Panc1 (cell line): ENCODE measurements around the gene DTX2.
"Not testable (repeated sequence)": the region's sequence is repeated elsewhere in the genome, so short reads cannot be mapped to it uniquely, and the experiment has no call there.

Experiments used
- POLR2AphosphoS5 ChIP-seq: IDR thresholded peaks from 2 replicates; pipeline ENCODE4 v1.6.1; 2012; ENCODE audit warnings: mild to moderate bottlenecking, low read depth, low read length, moderate library complexity
- SIN3A ChIP-seq: IDR thresholded peaks from 2 replicates; pipeline ENCODE4 v1.6.1; 2012; ENCODE audit warnings: low read depth, mild to moderate bottlenecking, low read length, moderate library complexity, borderline replicate concordance; ENCODE audit not compliant: insufficient read depth
- TCF7L2 ChIP-seq: IDR thresholded peaks from 2 replicates; pipeline ENCODE4 v1.6.1; 2011; ENCODE audit warnings: mild to moderate bottlenecking, low read depth, low read length, inconsistent platforms
- TF ChIP-seq, protein P1 (sequence below): fragments of 450-650 bp; IDR thresholded peaks from 2 replicates; pipeline ENCODE4 v1.5.1; 2017; ENCODE audit warnings: mild to moderate bottlenecking
- TF ChIP-seq, protein P2 (sequence below), 2 experiments: IDR thresholded peaks; 2 replicates each; pipeline ENCODE4 v1.6.1; 2011 to 2012; ENCODE audit warnings: low read depth in 2 of 2, control low read depth in 1 of 2, low read length in 1 of 2, mild to moderate bottlenecking in 1 of 2, moderate library complexity in 1 of 2; ENCODE audit not compliant: insufficient read depth in 1 of 2

DNA sequence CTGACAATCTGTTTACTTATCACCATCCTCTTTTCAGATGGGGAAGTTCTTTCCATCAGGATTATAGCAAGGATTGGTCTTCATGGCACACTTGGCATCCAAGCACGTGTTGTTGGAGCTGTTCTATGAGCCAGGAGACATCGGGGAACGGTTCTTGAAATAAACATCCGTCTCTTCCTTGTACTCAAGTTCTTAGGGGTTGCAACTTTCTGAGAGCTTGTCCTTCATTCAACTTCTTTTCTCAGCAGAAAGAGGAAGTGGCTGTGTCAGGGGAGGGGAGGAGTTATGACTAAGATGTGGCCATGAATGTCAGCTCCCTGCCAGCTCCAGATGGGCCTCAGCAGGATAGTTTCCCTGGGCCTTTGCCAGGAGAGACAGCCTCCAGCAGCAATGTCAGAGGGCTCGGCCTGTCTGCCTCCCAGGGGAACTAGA, 15.9 kb upstream of the DTX2 start:
- TF ChIP-seq, protein P1, sequence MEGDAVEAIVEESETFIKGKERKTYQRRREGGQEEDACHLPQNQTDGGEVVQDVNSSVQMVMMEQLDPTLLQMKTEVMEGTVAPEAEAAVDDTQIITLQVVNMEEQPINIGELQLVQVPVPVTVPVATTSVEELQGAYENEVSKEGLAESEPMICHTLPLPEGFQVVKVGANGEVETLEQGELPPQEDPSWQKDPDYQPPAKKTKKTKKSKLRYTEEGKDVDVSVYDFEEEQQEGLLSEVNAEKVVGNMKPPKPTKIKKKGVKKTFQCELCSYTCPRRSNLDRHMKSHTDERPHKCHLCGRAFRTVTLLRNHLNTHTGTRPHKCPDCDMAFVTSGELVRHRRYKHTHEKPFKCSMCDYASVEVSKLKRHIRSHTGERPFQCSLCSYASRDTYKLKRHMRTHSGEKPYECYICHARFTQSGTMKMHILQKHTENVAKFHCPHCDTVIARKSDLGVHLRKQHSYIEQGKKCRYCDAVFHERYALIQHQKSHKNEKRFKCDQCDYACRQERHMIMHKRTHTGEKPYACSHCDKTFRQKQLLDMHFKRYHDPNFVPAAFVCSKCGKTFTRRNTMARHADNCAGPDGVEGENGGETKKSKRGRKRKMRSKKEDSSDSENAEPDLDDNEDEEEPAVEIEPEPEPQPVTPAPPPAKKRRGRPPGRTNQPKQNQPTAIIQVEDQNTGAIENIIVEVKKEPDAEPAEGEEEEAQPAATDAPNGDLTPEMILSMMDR: not testable (repeated sequence)
- TF ChIP-seq, protein P2, sequence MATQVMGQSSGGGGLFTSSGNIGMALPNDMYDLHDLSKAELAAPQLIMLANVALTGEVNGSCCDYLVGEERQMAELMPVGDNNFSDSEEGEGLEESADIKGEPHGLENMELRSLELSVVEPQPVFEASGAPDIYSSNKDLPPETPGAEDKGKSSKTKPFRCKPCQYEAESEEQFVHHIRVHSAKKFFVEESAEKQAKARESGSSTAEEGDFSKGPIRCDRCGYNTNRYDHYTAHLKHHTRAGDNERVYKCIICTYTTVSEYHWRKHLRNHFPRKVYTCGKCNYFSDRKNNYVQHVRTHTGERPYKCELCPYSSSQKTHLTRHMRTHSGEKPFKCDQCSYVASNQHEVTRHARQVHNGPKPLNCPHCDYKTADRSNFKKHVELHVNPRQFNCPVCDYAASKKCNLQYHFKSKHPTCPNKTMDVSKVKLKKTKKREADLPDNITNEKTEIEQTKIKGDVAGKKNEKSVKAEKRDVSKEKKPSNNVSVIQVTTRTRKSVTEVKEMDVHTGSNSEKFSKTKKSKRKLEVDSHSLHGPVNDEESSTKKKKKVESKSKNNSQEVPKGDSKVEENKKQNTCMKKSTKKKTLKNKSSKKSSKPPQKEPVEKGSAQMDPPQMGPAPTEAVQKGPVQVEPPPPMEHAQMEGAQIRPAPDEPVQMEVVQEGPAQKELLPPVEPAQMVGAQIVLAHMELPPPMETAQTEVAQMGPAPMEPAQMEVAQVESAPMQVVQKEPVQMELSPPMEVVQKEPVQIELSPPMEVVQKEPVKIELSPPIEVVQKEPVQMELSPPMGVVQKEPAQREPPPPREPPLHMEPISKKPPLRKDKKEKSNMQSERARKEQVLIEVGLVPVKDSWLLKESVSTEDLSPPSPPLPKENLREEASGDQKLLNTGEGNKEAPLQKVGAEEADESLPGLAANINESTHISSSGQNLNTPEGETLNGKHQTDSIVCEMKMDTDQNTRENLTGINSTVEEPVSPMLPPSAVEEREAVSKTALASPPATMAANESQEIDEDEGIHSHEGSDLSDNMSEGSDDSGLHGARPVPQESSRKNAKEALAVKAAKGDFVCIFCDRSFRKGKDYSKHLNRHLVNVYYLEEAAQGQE (IDR thresholded peaks at IDR 0.05; ENCODE audit: insufficient read depth in 1 of 2, low read depth in 2 of 2, low read length in 1 of 2): not testable (repeated sequence)
- not testable (repeated sequence) for TF ChIP-seq SIN3A, POLR2AphosphoS5, TCF7L2
